GM21360 (cell line): ENCODE measurements around the gene ILDR1.
A peak's percentile ranks its signal among the peaks of the same experiment; 100 is the strongest.
"Not testable (repeated sequence)": the region's sequence is repeated elsewhere in the genome, so short reads cannot be mapped to it uniquely, and the experiment has no call there.

ENCODE experiments used
- ATAC-seq: cut with Tn5 transposase; IDR thresholded peaks from one replicate; pipeline ENCODE4 v1.9.1; 2021; ENCODE audit warnings: mild to moderate bottlenecking, moderate library complexity; ENCODE audit not compliant: unreplicated experiment

ILDR1 gene

GRCh38 chr3:122021811-122022401, at the start of gene ILDR1:
Gene ILDR1, minus strand, starts transcription at chr3:122022247. Its CDS starts 170 bp downstream, at chr3:122022077.
- ATAC-seq = no peak

- no peak for ATAC-seq
Measured at GRCh38 chr3:122067588-122068240, 45.7 kb upstream of the ILDR1 start.

DNA sequence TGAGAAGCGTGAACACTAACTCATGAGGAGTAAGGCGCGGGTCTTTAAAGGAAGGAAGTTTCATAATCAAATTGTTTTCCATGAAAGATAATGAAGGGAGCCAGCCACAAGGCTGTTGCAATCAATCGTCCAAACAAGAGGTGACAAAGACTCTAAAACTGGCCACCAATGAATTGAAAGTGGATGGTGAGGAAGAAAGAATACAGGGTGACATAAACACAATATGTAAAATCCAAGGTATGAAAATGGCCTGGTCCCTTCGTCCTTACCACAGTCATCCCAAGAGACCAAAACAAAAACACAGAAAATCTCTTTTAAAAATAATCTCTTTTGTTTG, 45.1 kb upstream of the ILDR1 start:
- ATAC-seq = no peak

DNA sequence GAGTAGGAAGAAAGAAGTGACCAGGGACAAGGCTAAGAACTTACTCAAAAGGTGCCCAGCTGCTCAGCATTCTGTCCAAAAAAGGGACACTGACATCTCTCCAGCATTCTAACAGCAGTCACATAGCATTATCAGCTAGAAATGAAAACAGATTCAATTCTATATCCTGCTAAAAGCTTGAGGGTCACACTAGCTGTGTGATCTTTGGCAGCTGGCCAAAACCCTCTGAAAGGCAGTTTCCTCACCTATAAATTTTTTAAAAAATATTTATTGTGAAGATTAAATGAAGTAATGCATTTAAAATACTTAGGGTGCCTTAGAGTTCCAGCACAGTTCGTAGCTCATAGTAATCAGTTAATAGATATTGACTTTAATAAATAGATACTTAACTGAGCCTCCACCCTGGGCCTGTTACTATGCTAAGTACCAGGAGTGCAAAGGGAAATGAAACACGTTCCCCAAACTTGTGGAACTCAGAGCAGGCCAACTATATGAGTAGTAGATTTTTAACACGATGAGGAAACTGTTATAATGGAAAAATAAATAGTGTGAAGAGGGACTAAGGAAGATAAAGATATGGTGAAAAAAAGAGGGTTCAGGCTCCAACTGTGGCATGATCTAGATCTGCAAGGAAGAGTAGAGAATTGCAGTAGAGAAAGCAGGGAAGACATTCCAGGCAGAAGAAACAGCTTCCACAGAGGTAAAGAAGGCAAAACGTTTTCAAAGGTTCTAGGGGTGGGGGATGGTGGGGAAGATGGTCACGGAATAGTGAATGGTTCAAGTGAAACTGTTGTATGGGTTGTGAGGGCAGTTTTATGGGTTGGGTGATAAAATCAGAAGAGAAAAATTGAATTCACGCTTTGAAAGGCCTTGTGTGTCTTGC, 44.5 kb upstream of the ILDR1 start:
- ATAC-seq = no peak

DNA sequence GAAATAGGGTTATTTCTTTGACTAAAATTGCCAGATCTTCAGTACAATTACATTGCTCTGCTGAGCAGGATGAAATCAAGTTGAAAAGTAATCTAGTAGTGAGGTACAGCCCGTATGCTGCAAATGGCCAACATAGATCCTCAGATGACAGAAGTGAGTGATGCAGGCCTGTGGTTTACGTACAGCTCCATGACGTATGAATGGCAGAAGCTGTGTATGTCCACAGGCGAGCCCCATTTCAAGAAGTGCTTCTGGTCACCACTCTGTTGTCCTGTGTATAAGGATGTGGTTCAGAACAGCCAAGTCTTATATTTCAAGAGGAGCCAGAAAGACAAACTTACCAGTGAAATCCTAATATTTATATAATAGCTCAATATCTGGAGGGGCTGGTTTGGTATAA, 42.3 kb upstream of the ILDR1 start:
- no peak for ATAC-seq

GRCh38 chr3:122063908-122064307, 41.9 kb upstream of the ILDR1 start:
- no peak for ATAC-seq

DNA sequence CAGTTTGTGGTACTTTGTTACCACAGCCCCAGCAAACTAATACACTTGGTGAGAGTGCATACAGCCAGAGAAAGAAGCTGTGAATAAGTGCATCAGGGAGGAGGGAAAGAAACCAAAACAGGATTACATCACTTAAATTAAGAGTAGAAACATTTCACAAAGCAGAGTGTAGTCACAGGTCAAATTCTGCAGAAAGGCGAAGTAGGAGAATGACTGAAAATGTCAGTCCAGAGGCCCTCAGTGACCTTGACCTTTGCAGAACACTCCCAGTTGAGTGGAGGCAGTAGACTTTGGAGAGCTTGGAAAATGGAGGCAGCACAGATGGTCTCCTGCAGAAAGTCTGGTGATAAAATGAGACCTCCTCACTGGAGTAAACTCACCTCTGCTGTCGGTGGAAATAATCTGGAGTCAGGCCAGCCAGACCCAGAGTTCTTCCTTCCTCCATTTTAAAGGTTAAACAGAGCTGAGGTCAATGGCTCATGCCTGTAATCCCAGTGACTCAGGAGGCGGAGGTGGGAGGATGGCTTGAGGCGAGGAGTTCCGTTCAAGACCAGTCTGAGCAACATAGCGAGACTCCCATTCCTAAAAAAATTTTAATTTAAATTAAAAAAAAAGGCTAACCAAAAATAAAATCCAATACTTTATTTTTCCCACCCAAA, 38.1 kb upstream of the ILDR1 start:
- no peak for ATAC-seq

GRCh38 chr3:122058294-122058693, 36.2 kb upstream of the ILDR1 start:
- ATAC-seq = no peak

- ATAC-seq = no peak
Measured at GRCh38 chr3:122057671-122058070, 35.6 kb upstream of the ILDR1 start.

- peak; percentile 95 for ATAC-seq
Measured at GRCh38 chr3:122055215-122055614, 33.2 kb upstream of the ILDR1 start, which contains the start of gene CD86. Gene CD86, plus strand, starts transcription at chr3:122055362. Its CDS starts 128 bp downstream, at chr3:122055490.

DNA sequence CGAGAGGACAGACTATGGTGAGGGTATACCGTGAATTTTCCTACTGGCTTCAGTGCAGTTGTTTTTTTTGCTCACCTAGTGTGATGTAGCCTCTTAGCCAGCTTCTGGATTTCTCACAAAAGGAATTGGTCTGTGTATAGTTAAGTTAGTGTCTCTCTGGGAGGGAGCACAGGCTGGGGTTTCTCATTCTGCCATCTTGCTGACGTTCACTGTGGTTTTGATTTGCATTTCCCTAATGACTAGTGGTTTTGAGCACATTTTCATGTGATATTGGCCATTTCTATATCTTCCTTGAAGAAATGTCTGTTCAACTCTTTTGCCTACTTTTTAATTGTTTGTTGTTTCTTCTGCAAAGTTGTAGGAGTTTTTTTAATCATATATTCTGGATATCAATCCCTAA, 30.9 kb upstream of the ILDR1 start:
- ATAC-seq = no peak

DNA sequence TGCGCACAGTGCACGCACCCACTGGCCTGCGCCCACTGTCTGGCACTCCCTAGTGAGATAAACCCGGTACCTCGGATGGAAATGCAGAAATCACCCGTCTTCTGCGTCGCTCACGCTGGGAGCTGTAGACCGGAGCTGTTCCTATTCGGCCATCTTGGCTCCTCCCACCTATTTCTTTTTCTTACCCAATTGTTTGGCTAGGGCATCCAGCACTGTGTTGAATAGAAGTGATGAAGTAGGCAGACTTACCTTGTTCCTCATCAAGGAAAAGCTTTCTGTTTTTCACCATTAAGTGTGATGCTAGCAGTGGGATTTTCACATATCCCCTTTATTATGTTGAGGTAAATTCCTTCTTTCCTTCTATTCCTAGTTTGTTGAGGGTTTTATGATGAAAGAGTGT, 25.7 kb upstream of the ILDR1 start:
- not testable (repeated sequence) for ATAC-seq

DNA sequence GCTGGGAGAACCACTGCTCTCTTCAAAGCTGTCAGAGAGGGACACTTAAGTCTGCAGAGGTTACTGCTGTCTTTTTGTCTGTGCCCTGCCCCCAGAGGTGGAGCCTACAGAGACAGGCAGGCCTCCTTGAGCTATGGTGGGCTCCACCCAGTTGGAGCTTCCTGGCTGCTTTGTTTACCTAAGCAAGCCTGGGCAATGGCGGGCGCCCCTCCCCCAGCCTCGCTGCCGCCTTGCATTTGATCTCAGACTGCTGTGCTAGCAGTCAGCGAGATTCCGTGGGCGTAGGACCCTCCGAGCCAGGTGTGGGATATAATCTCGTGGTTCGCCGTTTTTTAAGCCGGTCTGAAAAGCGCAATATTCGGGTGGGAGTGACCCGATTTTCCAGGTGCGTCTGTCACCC, 25.2 kb upstream of the ILDR1 start:
- ATAC-seq = not testable (repeated sequence)

DNA sequence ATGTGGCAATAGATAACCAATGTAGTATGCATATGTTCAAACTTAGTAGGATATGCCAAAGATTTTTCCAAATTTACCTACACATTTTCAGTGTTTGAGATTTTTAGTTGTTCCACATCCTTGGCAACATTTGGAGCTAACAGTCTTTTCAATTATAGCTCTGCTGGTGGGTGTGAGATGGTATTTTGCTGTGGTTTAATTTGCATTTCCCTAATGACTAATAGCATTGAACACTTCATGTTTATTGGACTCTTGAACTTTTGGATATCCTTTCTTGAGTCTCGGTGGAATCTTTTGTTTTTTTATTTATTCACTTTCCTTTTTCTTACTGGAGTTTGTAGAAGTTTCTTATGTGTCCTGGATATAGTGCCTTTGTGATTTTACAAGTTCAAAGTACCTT, 11.0 kb upstream of the ILDR1 start:
- ATAC-seq = no peak

GRCh38 chr3:122032531-122032930, 10.5 kb upstream of the ILDR1 start:
- no peak for ATAC-seq

DNA sequence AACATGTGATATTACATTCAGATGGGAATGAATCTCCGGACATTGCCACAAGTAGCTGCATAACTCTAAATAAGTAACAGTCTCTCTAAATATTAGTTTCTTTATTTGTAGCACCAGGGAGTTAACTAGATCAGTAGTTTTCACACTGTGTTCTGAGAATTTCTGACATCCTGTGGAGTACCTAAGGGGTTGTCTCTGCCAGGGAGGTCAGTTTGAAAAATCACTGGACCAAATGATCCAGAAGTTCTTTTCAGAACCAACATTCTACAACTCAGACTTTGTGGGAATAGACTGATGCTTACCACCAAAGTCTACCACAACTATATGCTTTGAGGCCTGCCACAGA, 9.0 kb upstream of the ILDR1 start:
- peak; percentile 31 for ATAC-seq

- ATAC-seq = peak; percentile 55
Measured at GRCh38 chr3:122030381-122031122, 8.5 kb upstream of the ILDR1 start.

GRCh38 chr3:122025296-122025695, 3.2 kb upstream of the ILDR1 start:
- peak; percentile 88 for ATAC-seq

DNA sequence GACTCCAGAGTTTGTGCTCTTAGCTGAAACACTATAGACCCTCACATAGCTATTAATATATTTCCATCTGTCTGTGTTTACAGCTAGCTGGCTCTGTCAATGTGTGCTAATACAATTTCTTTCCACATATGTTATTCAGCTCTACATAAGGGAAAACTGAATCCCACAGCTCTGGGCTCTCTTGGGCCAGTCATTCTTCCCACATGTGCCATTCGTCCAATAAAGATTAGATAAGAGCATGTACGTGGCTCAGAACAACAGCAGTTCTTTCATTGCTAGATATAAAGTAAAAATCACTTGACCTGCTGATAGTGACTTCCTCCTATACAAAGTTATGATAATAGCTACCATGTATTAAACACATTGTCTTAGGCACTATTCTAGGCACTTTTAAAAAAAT, 2.8 kb upstream of the ILDR1 start:
- no peak for ATAC-seq

DNA sequence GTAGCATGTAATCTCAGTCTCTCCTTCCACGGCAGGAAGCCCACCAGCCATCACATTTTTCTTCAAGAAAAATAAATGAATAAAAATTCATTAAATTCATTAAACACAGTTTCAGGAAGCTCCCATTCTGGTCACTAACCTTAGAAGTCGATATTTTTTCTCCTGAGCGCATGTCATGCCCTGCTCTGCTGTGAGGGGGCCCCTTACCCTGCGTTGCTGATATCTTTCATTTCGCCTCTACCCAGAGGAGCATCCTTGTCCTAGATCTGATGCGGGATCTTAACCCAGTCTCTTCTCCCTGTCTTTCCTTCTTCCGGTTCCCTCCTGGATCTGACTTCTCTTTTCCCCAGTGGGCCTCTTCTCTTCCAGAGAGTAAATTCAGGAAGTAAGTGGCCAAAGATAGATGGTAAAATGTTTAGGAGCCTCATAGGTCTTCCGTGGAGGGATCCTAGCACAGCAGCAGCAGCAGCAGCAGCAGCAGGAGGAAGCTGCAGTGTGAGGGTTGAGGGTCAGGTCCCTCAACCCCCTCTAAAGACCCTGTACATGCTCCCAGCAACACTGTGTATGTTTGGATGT, 1.4 kb upstream of the ILDR1 start:
- no peak for ATAC-seq
